ENCODE data around the gene RBM39. TPM values are rescaled to one million over a fixed set of nuclear protein-coding genes. Genes with fewer than 3 reads are reported as not detected.

RBM39 gene
- total and polyA plus RNA-seq, 2 of the 13 experiments (the other 11 are each of a cell fraction or from before 2014, with no cell fraction given) = 788 to 920 TPM

- TF ChIP-seq ZBTB34 (CRISPR knock-in tag; IDR thresholded peaks at IDR 0.05) = no peak; the same call in 1 of the 2 replicates
- peak; percentile 41; the same call in 1 of the 3 replicates for TF ChIP-seq MXI1 (IDR thresholded peaks at IDR 0.05; ENCODE audit: borderline replicate concordance, low read depth, low read length)
- TF ChIP-seq ZBTB25 (CRISPR knock-in tag; IDR thresholded peaks at IDR 0.05) = 0 out of 2 replicates have a peak, but pooled peaks have one; percentile 25
- TF ChIP-seq ZNF772 (CRISPR knock-in tag; IDR thresholded peaks at IDR 0.05) = peak; percentile 19; the same call in 1 of the 2 replicates
- TF ChIP-seq AHR (CRISPR knock-in tag; IDR thresholded peaks at IDR 0.05) = 0 out of 2 replicates have a peak, but pooled peaks have one; percentile 43
- TF ChIP-seq ZNF614 (CRISPR knock-in tag; IDR thresholded peaks at IDR 0.05; ENCODE audit: borderline replicate concordance) = 0 out of 2 replicates have a peak, but pooled peaks have one; percentile 41
- TF ChIP-seq RNF219 (CRISPR knock-in tag; IDR thresholded peaks at IDR 0.05) = peak; percentile 2; the same call in 1 of the 2 replicates
- TF ChIP-seq ZNF879 (CRISPR knock-in tag; IDR thresholded peaks at IDR 0.05) = peak; percentile 79; the same call in 1 of the 2 replicates
- no peak for TF ChIP-seq ZNF841 (CRISPR knock-in tag; IDR thresholded peaks at IDR 0.05; ENCODE audit: borderline replicate concordance)
- no peak for TF ChIP-seq SP1 (IDR thresholded peaks at IDR 0.05)
- TF ChIP-seq SP1 (CRISPR knock-in tag; IDR thresholded peaks at IDR 0.05) = 0 out of 2 replicates have a peak, but pooled peaks have one; percentile 17
- no peak for TF ChIP-seq SOX13 (IDR thresholded peaks at IDR 0.05)
- TF ChIP-seq SOX13 (CRISPR knock-in tag; conservative IDR thresholded peaks at IDR 0.05 in 1 of 2, IDR thresholded peaks at IDR 0.05 in 1 of 2) = peak in 1 of 2 experiments; percentile 85; a peak in 1 of 4 replicates
- TF ChIP-seq ZNF619 (CRISPR knock-in tag; IDR thresholded peaks at IDR 0.05) = no peak
- TF ChIP-seq FOXA1 (IDR thresholded peaks at IDR 0.05) = no peak
- TF ChIP-seq FOXA1 (CRISPR knock-in tag; IDR thresholded peaks at IDR 0.05) = 0 out of 2 replicates have a peak, but pooled peaks have one; percentile 2
- peak; percentile 90; the same call in 1 of the 2 replicates for TF ChIP-seq ZNF326 (CRISPR knock-in tag; IDR thresholded peaks at IDR 0.05; ENCODE audit: borderline replicate concordance)
- 0 out of 2 replicates have a peak, but pooled peaks have one; percentile 6 for TF ChIP-seq ZNF292 (CRISPR knock-in tag; IDR thresholded peaks at IDR 0.05; ENCODE audit: borderline replicate concordance, low read depth)
- no peak for TF ChIP-seq ZBTB42 (CRISPR knock-in tag; IDR thresholded peaks at IDR 0.05)
- no peak for TF ChIP-seq CHCHD3 (CRISPR knock-in tag; IDR thresholded peaks at IDR 0.05)
- no peak for TF ChIP-seq CCDC6 (CRISPR knock-in tag; IDR thresholded peaks at IDR 0.05)
- TF ChIP-seq ZNF580 (CRISPR knock-in tag; IDR thresholded peaks at IDR 0.05; ENCODE audit: borderline replicate concordance, low read depth) = 0 out of 2 replicates have a peak, but pooled peaks have one; percentile 37
- no peak for TF ChIP-seq MAFG (CRISPR knock-in tag; IDR thresholded peaks at IDR 0.05)
Measured at GRCh38 chr20:35663516-35664465, 78.3 kb downstream of the RBM39 start (continued).
